ENCODE results near the gene MET. TPM values are rescaled to one million over a fixed set of nuclear protein-coding genes. Genes with fewer than 3 reads are reported as not detected.
"Not testable (repeated sequence)": the region's sequence is repeated elsewhere in the genome, so short reads cannot be mapped to it uniquely, and the experiment has no call there.

The MET gene
- polyA plus RNA-seq, 12 donors, result 11.1 to 20.1 (median 15.9) TPM; not detected in 1

- DNase-seq, result no peak
Observed at GRCh38 chr7:116807011-116807560, 135.1 kb downstream of the MET start.

- peak; percentile 76 for DNase-seq
Observed at GRCh38 chr7:116809636-116810266, 137.8 kb downstream of the MET start.

- no peak for DNase-seq
Observed at GRCh38 chr7:116810267-116811116, 138.5 kb downstream of the MET start.

GRCh38 chr7:116811768-116812167 lies 139.8 kb downstream of the MET start:
- DNase-seq, result no peak

GRCh38 chr7:116812860-116813259 lies 140.9 kb downstream of the MET start:
- DNase-seq, result no peak

GRCh38 chr7:116813371-116813770 lies 141.4 kb downstream of the MET start:
- DNase-seq, result not testable (repeated sequence)

- no peak for DNase-seq
Observed at GRCh38 chr7:116815041-116815440, 143.0 kb downstream of the MET start.

GRCh38 chr7:116820149-116820548 lies 148.2 kb downstream of the MET start:
- no peak for DNase-seq

- DNase-seq, result not testable (repeated sequence)
Observed at GRCh38 chr7:116821647-116822046, 149.7 kb downstream of the MET start.

GRCh38 chr7:116824449-116824848 lies 152.5 kb downstream of the MET start:
- no peak for DNase-seq

- no peak for DNase-seq
Observed at GRCh38 chr7:116828281-116828680, 156.3 kb downstream of the MET start.

- DNase-seq, result no peak
Observed at GRCh38 chr7:116829041-116829440, 157.0 kb downstream of the MET start.

GRCh38 chr7:116829493-116829892 lies 157.5 kb downstream of the MET start:
- no peak for DNase-seq

- DNase-seq, result no peak
Observed at GRCh38 chr7:116832692-116833091, 160.7 kb downstream of the MET start.

GRCh38 chr7:116834815-116835504 lies 163.0 kb downstream of the MET start:
- no peak for DNase-seq

GRCh38 chr7:116836048-116836447 lies 164.1 kb downstream of the MET start:
- no peak for DNase-seq

GRCh38 chr7:116836911-116837310 lies 164.9 kb downstream of the MET start:
- no peak for DNase-seq

GRCh38 chr7:116837586-116837985 lies 165.6 kb downstream of the MET start:
- DNase-seq, result no peak

GRCh38 chr7:116840256-116840655 lies 168.3 kb downstream of the MET start:
- DNase-seq, result no peak

- no peak for DNase-seq
Observed at GRCh38 chr7:116842371-116842770, 170.4 kb downstream of the MET start.

GRCh38 chr7:116843378-116843777 lies 171.4 kb downstream of the MET start:
- no peak for DNase-seq

All from muscle of arm (tissue), 12 donors.